HT1080 (cell line): ENCODE data around the gene PLA1A. TPM values are rescaled to one million over a fixed set of nuclear protein-coding genes. Genes with fewer than 3 reads are reported as not detected.

Source experiments
- DNase-seq: peaks from one replicate; pipeline ENCODE4 v3.0.0-alpha.2; 2015; ENCODE audit warnings: low read depth
- total RNA-seq: library from RNA; depleted of rRNA; stranded (reverse); fragments of >200 nt; shearing (Covaris generic); gene quantifications from 2 replicates; pipeline ENCODE4 v1.2.3, GENCODE V29; 2014

PLA1A gene
- total RNA-seq, 1 experiment from 2014 or later: not detected

DNA sequence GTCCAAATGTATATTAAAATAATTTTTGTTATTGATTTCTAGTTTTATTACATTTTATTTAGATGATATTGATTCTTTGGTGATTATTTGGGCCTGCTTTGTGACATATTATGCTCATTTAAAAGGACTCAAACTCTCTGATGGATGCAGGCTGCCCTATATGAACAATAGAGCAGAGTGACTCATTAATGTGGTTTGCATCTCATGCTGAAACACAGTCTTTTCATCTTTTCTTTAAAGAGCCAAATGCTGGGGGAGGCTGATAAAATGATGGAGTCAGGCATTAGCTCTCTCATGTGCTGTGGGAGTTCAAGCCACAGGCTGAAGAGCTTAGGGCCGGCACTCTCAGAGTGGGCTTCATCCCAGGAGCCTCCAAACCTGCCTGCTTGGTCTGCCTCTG lies 7.2 kb downstream of the PLA1A start:
- peak; percentile 80 for DNase-seq

DNA sequence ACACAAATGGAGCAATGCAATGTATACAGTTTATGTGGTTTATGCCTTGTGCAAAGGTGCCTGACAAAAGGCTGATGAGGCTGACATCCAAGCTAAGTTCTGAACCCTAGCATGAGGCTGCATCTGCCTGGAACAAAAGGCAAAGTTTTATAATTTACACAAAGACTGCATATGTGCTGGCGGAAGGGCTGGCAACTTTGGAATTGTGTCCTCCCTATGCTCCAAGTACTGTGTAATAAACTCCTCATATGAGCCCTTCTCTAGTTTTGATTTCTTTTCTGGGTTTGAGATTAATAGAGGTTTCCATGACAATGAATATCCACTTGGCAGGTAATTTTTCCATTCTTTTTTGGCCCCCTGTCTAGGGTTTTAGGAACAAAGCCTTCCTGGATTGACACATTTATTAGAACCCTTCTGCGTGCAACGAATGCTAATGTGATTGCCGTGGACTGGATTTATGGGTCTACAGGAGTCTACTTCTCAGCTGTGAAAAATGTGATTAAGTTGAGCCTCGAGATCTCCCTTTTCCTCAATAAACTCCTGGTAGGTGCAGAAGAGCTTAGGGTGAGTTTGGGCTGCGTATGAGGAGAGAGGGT lies 10.8 kb downstream of the PLA1A start:
- no peak for DNase-seq

DNA sequence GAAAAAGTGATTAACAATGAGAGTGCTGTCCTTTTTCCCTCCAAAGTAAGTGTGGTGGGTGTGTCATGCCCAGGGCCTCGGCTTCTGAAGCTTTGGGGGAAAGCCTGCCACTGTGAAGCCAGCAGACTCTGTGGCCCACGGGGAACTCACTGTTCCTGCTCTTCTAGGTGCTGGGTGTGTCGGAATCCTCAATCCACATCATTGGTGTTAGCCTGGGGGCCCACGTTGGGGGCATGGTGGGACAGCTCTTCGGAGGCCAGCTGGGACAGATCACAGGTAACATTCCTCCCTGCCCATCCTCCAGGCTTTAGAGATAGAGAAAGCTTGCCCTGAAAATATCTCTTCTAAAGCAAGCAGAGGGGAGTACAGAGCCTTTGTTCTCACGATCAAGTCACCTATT lies 11.6 kb downstream of the PLA1A start:
- DNase-seq: no peak

DNA sequence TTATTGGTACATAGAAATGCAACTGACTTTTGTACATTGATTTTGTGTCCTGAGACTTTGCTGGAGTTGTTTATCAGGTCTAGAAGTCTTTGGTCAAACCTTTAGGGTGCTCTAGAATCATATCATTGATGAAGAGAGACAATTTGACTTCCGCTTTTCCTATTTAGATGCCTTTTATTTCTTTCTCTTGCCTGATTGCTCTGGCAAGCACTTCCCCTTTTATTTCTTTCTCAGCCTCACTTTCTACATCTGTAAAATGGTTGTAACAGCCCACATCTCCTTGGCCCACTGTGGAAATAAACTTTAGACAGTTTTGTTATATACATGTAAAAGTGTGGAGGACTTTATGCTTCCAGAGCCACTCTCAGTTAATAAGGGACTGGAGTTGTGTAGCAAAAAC lies 14.0 kb downstream of the PLA1A start:
- no peak for DNase-seq

DNA sequence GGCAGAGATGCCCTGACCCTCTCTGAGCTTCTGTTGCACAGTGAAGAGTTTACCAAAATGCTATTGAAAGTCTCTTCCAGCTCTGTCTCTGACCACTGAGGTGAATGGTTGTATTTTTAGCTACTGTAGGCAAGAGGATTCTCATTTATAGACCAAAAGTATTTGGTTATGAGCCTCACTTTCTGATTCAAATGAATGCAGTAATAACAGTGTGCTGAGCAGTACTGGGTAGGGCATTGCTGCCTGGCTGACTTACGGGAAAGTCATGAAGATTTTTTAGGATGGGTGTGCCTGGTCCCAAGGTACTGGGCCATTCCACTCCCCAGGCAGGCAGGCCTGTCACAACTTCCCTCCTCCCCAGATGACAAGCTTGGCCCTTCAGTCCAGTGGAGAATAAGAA lies 15.5 kb downstream of the PLA1A start:
- DNase-seq: no peak

DNA sequence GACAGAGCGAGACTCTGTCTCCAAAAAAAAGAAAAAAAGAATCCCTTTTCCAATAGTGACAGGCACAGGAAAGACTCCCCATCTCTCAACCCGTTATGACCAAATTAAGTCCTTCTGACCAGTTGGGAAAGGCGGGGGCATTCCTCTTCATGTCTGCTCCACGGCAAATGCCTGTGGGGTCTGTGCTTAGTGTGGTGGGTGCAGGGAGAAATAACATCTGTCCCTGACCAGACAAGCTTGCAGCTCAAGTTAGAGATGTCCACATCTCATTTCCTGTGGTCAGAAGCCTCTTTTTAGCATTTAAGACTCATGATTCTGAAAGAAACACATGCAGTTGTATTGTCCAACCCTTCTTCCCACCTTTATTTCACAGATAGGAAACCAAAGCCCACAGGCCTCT lies 16.2 kb downstream of the PLA1A start:
- no peak for DNase-seq

DNA sequence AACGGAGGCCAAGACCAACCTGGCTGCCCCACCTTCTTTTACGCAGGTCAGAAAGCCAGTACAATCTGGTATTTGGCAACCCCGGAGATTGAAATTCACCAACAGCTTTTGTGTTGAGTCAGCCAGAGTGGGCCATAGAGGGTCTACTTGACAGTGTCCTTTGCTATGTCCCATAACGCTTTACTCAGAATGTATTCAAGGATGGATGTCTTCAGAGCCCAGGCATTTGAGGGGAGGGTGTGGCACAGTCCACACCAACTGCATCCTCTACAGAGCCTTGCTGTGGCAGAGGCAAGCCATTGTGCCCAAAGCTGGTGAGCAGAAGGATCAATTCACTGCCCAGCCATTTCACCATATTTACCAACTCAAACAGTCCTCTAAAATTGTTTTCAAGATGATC lies 18.4 kb downstream of the PLA1A start:
- DNase-seq: no peak

DNA sequence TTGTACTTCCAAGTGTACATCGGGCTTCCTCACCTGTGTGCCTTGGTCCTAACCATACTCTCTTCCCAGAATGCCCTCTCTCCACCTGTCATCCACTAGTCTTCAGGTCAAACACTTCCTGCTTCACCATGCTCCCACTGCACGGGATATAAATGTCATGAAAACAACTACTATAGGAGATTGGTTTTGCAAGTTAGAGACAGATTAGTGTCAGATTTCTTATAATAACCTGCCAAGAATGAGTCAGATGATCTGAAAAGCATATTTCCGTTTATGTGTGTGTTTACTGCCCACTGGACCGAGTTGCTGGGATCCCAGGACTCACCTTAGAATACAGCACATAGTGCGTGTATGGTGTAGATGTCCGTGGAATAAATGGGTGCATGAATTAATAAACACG lies 21.4 kb downstream of the PLA1A start:
- DNase-seq: peak; percentile 52

DNA sequence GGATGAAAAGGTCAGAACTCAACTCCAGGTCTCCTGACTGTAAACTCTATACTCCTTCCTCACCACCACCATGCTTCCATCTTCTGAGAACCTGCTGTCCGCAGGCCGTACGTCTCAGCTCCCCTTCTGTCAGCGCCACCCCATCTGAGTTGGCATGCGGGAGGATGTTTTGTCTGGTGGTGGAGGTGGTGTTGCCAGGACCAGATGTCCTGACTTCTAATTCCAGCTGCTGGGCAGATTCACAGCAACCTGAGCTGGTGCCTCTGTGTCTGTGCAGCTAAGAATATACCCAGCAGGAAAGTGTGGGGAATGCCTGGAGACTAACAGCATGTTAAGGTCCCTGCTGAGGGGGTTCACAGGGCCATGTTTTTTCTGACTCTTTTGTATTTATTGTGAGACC lies 23.2 kb downstream of the PLA1A start:
- DNase-seq: no peak

DNA sequence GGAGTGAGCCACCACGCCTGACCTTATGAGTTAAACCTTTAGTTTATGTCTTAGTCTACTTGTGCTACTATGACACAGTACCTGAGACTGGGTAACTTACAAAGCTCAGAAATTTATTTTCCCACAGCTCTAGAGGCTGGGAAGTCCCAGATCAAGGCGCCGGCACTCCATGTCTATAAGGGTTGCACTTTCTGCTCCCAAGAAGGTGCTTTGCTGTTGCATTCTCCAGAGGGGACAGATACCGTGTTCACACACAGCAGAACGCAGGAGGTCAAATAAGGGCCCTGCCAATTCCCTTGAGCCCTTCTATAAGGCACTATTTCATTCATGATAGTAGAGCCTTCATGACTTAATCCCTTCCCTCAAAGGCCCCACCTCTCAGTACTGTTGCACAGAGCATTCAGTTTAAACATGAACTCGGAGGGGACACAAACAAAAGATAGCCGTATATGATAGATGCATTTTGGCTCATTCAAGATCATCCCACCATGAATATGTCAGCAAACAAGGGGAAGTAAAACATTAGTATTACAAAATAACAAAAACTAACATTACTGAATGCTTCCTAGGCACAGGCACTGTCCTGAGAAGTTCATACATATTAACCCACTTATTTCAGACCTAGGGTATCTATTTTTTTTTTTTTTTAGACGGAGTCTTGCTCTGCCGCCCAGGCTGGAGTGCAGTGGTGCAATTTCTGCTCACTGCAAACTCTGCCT lies 26.5 kb downstream of the PLA1A start:
- no peak for DNase-seq

DNA sequence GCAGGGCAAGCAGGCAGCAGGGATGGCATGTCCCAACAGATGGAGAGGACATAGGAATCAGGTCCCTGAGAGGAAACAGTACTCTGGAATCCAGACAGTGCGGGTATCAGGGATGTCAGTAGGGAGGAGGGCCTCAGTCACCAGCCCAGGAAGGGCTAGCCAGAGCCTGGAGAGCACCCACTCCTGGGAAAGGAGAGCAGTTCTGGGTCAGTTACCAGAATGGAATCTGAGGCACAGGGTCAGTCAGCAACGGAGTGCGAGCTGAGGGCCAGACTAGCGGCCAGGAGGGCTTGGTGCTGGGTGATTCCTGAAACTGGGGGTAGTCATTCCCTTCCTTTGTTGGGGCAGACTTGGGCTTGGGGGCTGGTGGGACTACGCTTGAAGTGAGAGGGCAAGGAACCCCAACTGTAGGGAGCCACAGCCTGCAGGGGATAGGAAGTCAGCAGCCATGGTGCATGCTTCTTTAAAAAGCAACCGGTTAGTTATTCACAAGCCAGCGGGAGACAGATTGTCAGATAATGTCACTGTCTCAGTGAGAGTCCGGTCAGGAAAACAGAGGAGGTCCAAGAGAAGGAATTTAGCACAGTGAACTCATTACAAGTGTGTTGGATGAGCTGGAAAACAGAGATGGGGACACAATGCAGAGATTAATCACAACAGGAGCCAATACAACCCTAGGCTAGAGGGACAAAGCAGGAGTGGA lies 27.9 kb downstream of the PLA1A start:
- no peak for DNase-seq

DNA sequence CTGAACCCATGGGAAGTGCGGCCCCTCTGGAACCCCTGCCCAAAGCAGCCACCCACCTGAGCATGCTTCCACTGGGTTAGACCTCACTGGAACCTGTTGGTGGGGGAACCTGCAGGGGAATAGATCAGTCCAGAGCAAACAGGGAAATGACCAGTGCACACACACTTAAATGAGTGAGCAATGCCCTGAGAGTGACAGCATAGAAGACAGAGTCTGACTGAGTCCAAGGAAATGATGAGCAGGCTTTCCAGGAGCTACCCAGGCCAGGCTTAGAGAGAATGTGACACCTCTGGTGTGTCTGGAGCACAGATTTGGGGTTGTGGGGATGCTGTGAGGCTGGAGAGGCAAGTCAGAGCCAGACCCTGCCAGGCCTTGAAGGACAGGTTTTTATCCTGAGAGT lies 28.5 kb downstream of the PLA1A start:
- no peak for DNase-seq

DNA sequence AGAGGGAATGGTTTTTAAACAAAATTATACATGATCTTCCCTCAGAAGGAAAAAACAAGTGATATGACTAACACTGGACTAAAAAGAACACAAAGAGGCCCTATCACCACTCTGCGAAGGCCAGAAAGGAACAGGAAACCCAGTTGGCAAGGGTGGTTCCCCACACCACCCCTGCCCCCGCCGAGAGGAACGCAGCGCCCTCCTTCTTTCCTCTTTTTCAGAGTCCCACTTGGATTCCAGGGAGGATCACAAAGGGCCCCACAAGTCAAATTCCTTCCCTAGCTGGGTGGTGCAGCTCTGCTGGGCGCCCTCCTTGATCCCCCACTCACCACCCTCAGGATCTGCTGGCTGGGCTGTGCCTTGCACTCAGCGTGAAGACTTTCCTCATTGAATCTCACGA lies 29.8 kb downstream of the PLA1A start:
- DNase-seq: peak; percentile 28

DNA sequence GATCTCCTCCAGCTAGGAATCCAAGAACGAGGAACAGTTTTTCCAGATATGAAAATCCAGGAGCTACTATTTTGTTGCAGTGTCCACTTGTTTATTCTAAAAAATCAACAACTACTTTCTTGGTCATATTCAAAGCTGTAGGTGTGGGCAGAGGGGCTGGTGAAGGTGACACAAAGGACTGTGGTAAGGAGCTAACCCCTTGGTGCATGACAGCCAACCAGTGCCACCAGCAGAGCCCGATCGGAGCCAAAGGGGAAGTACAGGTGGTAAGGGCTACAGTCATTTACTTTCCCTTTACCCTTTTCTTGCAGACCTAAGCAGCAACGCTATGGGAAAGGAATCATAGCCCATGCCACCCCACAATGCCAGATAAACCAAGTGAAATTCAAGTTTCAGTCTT lies 30.7 kb downstream of the PLA1A start:
- DNase-seq: no peak

DNA sequence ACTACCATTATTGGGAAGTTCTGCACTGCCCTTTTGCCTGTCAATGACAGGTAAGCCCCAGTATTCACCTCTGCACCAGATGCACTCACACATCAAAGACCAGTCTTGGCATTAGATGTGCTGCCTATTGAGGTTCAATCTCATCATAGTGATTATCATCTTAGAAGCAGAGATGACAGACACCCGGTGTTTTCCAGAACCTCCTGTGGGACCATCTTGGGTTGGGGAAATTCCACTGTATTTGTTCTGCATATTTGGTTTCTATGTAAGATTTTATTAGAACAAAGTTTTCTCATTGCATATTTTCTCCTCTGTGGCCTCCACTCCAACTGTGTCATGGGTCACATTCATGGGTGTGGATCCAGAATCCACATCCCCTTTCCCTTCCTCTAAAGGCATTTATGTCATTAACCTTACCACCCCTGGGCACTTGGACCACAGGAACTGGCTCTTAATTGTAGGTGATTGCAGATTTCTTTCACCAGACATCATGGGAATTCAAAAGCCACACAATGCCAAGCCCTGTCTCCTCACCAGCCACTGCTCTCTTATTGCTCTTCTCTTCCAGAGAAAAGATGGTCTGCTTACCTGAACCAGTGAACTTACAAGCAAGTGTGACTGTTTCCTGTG lies 31.2 kb downstream of the PLA1A start:
- DNase-seq: no peak

DNA sequence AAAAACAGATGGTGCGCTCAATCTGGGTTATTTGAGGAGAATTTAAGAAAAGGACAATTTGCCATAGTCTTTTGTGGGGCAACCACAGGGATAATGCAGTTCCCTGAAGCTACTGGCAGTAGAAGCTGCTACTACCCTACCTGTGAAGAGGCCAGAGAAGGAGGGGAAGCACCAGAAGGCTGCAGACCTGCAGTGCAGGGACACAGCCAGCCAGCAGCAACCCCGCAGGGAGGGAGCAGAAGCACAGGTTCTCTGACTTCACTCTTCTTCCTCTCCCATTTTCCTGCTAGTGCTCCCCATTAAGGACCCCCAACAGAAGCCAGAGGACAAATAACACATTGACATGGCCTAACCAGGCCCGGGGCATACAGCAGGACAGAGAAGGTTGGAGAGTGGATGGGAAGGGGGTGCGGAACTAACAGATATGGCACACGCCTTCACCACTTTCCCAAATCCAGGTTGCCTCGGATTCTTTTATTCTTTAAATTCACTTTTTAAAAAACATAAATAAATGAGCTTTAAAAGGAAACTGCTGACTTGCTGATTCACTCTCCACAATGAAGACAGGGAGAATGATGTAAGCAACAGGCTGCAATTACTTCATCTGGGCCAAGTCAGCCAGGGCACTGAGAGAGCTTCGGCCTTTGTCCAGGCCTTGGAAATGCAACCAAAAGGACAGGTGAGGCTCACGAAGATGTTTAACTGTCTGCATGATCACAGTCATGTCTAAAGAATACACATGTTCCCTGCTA lies 32.6 kb downstream of the PLA1A start:
- DNase-seq: peak; percentile 36

DNA sequence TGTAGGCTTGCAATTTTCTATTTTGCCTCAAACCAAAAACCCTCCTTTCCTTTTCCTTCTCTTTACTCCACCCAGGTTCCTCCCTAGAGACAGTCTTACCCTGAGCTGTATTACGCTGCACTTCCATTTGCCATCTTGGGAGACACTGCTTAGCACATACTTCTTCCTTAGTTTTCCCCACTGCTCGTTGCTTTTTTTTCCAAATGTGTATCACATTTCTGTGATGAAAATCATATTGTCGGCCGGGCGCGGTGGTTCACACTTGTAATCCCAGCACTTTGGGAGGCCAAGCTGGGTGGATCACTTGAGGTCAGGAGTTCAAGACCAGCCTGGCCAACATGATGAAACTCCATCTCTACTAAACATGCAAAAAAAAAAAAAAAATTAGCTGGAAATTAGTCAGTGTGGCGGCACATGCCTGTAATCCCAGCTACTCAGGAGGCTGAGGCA lies 33.2 kb downstream of the PLA1A start:
- DNase-seq: no peak

DNA sequence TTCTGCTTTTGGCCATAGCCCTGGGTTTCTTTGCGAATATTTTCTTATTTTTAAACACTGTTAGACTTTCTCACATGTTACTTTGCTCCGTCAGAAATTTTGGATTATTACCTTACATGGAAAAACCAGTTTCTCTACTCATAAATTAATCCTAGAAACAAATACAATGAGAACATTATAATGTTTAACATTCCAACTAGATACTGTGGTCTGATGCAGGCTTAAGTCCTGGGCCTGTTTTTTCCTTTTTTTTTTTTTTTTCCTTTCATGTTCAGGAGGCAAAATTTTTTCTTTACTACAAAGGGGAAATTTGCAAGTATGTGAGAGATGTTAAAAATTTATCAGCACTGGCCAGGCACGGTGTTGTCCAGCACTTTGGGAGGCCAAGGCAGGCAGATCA lies 33.8 kb downstream of the PLA1A start:
- DNase-seq: no peak

DNA sequence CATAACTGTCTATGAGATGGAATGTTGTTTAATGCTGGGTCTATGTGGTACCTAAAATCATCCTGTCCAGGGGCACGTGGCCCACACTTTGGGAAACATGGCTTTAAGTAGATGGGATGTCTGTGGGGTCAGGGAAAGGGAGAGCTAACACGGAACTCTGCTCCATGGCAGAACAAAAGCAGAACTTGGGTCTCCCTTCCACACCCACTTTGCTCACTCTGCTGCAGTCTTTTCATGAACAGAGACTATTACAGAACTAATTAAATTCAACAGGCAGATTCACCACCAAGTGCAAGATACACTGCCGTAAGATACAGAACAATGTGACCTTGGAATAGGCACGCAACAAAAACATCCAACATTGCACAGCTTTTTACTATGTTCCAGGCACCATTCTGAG lies 34.5 kb downstream of the PLA1A start:
- DNase-seq: no peak

DNA sequence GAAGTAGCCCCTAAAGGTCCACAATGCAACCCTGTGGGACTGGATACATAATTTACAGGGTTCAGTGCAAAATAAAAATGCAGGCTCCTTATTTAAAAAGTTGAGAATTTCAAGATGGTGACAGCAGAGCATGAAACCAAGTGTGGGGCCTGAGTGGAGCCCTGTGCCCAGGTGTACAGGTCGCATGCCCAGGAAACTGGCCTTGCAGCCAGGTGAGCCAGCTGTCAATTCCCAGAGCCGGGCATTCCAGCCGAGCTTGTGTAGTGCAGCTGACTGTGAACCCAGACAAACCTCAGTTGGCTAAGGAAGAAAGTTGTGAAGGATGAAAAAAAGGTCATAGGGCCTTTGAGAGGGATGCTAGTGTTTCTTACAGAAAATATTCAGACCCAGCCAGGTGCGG lies 35.1 kb downstream of the PLA1A start:
- DNase-seq: no peak

DNA sequence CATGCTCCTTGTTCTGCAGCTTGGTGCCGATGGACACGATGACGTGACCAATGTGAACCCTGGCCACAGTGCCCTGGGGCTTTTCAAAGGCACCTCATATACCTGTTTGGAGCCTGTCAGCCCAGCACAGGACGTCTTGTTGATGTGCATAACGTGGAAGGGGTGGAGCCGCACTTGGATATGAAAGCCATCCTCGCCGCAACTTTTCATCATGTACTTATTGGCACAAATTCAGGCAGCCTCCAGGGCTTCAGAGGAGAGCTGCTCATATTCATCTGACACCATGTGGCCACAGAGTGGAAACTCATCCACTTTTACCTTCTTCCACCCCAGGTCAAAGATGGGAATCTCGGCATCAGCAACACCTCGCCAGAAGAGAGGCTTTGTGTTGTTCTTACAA lies 38.0 kb downstream of the PLA1A start:
- no peak for DNase-seq

DNA sequence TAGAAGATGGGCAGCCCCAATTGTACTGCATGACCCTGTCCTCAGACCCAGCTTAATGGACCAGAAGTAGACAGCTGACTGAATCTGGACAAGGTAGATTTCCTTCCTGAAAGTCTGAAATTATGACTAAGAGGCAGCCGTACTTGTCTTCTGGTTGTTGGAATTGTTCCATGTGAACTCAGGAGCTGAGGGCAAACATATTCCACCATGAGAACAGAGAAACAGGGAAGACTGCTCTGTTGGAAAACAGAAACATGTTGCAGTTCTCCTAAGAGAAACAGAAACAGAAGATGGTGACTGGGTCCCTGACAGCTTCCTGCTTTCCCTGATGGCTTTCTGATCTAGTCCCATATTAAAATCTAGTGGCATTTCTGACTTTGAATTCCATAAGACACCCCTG lies 38.6 kb downstream of the PLA1A start:
- peak; percentile 58 for DNase-seq
